NCI-H1105 (cell line): ENCODE data around the gene TMTC1.

Experiments
- DNase-seq: peaks from one replicate; lab custom pipeline; 2025; lab: John Stamatoyannopoulos, UW

TMTC1 gene

DNA sequence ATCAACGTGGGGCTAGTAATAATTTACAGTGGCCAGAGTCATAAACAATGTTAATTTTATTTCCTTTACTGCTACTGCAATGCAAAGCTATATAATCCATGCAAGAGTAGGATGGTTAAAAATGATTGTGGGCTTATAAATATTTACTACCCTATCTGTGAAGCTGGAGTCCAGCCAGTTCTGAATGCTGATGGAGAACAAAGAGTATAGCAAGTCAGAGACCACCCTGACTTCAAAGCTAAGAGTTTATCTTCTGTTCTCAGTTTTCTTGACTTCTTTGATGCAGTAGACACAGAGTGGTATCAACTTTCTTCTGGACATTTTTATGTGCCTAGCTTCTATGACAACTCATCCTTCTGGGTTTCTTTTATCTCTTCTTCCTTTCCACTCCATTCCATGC lies 252.3 kb downstream of the TMTC1 start:
- DNase-seq: no peak

DNA sequence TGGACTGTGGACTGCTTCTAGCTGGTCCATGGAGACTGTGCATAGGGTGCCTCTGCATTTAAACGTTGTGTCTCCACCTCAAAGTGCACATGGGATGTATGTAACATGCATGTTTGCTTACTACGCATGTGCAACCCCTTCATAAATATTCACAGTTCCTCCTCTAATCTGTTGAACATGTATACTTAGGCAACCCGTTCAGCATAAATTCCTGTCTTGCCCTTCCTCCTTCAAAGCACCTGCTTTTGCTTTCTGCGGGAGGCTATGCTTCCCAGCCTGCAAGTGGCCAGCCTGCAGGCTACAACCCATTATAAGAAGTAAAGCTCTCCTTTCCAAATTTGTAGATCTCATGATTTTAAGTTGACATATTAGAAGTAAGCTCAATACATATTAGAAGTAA lies 253.3 kb downstream of the TMTC1 start:
- DNase-seq: no peak

DNA sequence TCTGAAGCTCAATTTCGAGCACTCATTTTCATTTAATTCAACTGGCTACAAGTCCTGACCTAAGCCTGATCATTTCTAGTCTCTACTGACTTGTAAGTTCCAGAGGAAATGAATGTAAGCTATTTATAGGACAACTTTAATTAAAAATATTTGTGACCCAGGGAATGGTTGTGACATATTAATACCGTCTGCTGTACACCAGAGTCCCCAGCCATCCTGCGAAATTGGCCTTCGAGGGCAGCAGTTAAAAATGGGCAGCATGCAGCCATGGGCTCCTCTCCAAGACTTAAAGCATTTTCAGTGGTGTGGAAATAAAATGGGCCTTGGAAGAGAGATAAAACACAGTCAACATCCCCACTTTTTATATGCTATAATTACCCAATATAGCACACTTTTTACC lies 255.6 kb downstream of the TMTC1 start:
- DNase-seq: no peak

DNA sequence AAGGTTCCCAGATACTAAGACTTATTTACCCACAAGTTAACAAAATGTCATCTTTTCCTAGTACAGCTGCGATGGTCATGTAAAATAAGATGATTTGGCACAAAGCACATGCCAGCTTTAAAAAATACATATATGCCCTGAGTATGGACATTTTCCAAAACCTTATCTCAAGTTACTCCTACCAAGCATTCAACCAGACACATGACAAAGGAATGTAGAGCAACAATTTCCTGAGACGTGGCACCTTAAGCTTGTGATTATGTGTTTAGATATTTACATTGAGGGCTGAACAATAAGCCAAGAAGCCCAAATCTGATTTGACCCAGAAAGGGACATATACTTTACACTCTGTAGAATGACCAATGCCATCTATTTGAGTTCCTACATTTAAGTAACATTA lies 261.8 kb downstream of the TMTC1 start:
- no peak for DNase-seq

DNA sequence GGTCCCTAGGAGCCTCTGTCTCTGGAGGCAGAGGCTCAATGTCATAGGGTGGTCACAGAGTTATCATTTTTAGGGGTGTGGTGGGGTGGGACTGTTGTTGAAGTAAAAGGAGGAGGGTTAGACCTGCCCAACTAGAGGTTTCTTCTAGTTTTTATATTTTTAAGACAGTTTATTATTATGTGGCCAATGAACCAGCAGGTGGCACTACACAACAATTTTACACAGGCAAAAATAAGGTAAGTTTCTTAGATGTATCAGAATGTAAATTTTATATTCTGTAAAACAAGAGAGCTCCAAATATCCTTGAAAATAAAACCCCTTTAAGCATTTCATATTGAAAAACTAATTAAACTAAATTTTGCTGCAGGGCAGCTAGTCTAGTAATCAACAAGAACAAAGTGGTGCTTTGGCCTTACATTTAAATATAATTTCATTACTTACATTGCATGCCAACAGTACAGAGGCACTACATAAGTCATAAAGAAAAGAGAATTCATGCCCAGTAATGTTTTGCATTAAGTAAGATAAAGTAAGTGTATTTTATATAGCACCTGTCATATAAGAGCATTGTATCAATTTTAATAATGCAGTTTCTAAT lies 264.1 kb downstream of the TMTC1 start:
- DNase-seq: peak; percentile 20

DNA sequence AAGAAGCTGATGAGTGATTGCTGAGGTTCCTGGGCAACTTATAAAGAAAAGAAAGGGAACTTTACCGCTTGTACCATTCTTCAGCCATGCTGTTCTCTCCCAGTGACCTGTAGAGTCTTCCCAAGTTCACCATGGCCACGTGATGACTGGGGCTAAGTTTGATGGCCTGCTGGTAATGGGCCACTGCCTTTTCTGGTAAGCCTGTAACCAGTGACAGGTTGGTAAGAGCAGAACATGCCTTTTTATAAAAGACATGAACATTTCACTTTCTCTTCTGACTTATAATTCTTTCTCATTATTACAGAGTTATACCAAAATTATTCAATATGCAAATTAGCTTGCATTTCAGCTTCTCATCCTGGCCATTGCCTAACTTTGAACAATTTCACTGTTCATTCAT lies 265.3 kb downstream of the TMTC1 start:
- no peak for DNase-seq

DNA sequence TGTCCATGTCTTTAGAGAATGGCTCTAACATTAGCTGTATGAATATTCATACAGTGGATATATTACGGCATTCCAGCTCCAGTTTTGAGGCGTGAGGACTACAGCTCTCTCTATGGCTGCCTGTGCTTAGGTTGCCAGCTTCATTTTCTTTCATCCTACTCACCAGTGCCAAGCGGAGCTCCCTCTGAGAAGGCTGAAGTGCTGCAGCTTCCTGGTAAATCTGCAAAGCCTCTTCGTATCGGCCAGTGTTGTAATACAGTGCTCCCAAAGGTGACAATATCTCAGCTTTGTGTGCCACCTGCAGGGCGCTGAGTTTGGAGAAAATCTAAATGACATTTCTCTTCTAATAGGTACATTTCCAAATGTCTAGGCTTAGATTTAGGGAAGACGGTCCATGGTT lies 266.5 kb downstream of the TMTC1 start:
- peak; percentile 23 for DNase-seq

DNA sequence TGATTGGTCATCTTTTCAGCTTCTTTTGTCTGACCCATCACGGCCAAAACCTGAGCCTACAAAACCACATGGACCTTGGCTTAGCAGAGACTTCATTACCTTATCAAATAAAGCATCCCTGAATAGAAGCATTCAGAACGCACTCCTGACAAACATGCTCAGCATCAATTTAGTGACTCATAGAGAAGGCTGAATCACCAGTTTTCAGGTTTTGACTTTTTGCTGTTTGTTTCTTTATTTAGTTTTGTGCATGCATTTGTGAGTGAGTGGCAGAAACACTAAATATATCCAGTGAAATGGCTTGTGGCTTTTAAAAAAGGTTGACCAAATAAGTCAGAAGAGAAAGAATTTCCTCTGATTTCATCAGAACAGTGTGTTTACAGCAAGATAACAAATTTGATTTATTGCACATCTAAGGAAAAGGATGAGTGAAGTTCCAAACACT lies 267.3 kb downstream of the TMTC1 start:
- DNase-seq: no peak

DNA sequence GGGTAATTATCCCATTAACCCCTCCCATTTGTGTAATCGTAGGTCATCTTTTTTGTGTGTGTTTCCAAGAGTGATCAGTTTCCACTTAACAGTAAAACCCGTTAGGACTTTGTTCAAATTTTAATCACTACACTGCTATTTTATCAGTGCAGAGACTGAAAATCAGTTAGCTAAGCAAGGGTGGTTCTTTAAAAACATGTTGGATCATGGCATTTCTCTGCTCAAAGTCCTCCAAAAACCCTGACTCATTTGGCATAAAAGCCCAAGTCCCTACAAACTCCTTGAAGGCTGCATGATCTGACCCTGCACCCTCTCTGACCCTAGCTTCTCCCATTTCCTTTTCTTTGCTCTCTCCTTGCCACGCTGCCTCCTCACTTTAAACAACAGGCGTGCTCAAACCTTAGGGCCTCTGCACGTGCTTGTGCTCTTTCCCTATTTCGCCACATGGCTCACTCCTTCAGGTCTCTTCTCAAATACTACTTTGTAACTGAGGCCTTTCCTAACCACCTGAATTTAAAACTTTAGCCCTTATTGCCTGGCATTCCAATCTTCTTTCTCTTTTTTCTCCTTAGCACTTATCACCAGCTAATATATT lies 273.1 kb downstream of the TMTC1 start:
- no peak for DNase-seq

DNA sequence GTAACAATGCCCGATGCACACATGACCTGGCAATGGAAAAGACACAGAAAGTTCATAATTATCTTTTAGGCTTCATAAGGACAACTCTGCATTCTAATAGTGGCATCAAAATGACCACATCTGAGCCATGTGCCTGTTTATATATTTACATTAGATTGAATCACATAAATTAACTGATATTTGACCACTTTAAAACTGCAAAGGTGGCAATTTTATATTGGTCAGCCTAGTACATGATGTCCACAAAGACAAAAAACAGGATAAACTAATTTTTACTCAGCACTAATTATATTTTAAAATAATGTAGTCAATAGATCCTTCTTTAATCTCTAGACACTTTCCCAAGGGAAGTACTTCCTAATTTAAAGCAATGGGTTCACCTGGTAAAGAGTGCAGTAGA lies 274.2 kb downstream of the TMTC1 start:
- no peak for DNase-seq

DNA sequence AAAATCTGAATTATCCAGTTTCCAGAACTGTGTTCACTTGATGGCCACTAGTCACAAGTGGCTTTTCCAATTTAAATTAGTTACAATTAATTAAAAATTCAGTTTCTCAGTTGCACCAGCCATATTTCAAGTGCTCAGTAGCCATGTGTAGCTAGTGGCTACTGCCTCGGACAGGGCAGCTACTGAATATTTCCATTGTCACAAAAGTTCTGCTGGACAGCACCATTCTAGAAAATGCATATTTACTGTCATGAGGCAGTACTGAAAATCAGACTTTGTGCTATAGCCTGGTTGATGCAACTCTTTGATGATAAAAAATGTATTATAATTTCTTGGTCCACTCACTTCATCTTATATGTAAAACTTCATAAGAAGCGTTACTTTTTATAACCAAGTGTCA lies 274.8 kb downstream of the TMTC1 start:
- DNase-seq: no peak

DNA sequence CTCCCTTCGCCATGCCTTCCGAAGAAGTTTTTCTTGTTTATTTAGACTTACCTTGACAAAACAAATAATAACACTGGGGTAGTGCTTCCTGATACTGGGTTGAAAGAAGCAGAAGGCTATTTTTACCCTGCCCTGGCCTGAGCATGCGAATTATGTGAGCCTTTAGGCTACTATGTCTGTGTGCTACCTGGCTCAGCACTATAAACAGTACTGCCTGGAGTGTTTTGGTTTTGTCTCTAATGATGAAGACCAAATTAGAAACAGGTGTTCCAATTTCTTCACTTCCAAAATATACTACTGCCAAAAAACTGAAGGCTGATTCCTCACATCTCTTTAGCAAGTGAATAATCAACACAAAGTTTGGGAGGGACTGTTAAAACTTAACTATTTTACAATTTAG lies 278.6 kb downstream of the TMTC1 start:
- no peak for DNase-seq

DNA sequence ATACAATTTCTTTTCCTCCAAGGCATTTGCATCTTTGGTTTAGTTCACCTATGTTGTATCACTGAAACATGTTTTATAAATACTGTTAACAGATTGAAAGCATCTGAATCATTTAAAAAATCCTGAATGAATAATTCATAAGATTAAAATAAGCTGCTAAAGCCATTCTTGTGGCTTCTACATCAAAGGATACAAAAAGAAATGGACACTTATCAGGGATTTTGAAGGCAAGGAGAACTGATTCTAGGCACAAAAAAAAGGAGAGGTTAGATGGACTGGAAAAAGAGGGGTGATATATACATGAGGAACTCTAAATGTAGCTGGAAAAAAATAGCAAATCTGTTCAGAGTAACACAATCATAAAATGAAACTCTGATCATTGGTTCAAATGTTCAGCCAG lies 280.5 kb downstream of the TMTC1 start:
- no peak for DNase-seq

DNA sequence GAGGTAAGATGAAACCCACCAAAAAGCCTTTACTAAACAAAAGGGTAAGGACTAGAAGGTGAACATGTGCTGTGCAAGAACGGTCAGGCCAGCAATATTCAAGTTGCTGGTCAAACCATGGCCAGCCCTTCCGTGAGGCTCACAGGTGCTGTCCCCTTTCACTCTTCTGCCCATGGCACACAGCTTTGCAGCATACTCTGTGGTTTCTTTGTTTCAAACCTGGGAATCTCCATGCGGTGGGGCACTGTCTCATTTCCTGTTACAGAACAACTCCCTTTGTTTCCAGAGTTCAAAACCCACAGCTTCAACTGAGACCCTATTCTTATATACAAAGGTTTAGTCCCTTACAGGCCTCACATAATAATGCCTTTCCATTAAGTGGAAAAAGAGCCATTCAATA lies 284.5 kb downstream of the TMTC1 start:
- DNase-seq: no peak

DNA sequence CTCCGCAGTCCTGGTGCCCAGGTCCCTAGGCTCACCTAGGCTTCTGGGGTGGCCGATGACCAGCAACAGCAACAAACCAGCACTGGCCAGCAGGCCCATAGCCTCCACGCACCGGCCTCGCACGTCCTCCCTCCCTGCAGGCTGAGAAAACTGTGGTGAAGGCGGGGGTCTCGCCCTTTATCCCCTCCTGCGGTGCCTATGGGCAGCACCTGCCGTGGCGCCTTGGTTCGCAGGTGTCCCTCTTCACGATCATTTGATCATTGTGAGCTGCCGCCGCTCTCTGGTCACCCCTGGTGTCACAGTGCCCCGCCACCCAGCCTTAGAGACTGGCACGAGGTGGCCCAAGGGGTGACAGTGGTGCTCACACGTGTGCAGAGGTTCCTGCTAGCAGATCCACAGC lies 286.2 kb downstream of the TMTC1 start, which contains the start of gene OVCH1:
Gene OVCH1 (minus strand): TSS at position 99 of the 400 bp plus-strand sequence. CDS start 0 bp downstream, at position 99.
- no peak for DNase-seq

DNA sequence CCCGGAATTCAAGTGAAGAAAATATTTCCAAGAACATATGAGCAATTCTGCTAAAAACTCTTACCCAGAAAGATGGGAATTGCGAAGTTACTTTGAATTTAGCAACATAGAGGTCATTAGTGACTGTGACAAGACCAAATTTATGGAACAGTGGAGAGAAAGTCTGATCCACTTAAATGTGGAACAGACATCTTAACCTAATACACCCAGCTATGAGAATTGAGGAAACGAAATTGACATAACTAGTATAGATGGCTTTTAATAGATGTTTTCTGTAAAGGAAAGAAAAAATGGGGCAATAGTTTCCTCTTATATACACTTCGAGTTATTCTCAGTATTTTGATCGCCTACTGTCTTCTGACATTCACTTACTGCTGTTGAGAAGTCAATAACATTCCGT lies 290.9 kb downstream of the TMTC1 start:
- DNase-seq: no peak

DNA sequence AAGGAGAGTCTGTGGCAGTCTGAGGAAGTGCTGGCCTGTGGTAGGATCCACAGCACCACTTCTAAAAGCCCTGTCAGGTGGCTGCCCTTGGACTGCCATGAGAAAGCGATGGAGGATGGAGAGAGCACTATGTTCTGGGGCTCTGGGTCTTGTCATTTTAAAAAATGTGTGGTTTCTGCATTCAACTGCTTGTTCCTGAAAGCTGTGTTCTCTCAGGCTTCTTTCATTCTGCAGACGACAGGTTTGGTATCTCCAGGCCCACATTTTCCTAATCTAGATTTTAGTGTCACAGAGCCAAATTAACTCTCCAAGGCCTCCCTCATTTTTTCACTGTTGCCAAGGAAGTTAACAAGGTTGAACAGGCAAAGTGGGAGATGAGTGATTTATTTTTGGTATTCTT lies 296.8 kb downstream of the TMTC1 start:
- no peak for DNase-seq

DNA sequence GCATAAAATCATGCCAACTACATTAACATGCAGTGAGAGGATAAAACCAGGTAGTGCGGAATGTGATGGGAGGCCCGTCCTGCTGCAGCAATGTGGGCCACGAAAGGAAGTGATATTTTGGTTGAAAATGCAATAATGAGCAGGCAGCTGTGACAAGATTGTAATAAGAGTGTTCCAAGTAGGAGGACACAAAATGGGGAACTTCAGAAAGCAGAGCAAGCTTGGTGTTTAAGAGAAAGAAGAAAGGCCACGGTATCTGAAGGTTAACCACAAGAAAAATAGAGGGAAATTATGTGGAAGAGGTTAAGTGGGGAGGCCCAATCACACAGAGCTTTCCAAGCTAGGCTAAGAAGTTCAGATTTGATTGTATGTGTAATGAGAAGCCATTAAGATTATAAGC lies 320.5 kb downstream of the TMTC1 start:
- DNase-seq: no peak

DNA sequence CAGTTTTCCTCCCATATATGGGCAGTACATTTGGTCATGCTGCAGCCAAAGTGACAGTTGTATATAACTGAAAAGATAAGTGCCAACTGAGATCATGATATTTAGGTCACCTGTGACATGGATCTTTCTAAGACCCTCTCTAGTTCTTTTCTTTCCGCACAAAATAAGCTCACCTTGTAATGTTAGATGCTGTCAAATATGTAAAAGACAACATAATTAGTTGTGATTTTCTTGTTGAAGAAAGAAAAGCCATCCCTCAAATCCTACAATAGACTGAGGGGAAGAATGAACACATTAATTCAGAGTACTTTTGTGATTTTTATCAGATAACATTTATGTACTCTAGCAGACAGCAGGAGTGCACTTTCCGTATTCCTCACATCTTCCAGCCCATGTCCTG lies 323.7 kb downstream of the TMTC1 start:
- no peak for DNase-seq

DNA sequence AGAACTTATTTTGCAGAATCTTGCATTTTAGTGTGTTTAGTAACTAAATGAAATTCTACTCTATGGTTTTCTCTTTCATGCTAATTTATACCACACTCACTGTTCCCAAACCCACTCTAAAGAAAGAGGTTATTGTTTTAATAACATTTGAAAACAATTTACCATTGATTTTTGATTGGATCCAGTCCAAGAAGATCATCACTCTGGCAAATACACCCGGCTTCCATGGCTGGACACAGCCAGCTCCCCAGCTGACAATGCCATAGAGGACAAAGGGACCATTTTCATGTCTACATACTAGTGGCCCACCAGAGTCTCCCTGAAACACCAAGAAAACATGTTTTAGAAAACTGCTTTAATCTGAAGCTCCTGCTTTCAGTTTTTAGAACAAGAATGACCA lies 328.7 kb downstream of the TMTC1 start:
- peak; percentile 43 for DNase-seq

DNA sequence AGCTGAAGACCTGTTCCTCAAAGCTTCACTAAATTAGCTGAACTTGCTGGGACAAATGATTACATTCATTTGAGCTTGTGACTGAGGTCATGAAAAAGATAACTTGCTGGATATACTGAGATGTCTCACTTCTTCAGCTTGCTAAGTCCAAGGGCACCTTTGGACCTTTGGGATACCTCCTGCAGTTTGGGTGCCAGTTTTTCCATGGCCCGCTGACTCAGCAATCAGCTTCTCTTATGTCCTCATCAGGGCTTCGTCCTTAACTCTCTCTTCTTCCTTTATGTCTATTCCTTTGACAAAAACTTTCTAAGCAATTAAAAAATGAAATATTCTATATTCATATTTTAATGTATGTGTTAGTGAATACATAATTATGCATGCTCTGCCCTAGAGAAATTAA lies 331.9 kb downstream of the TMTC1 start:
- DNase-seq: no peak
